Panc1 (cell line): ENCODE results near the gene SAMD9L.

Experiments
- POLR2AphosphoS5 ChIP-seq: IDR thresholded peaks from 2 replicates; pipeline ENCODE4 v1.6.1; 2012; ENCODE audit warnings: mild to moderate bottlenecking, low read depth, low read length, moderate library complexity
- TF ChIP-seq, protein P1 (sequence below): fragments of 450-650 bp; IDR thresholded peaks from 2 replicates; pipeline ENCODE4 v1.5.1; 2017; ENCODE audit warnings: mild to moderate bottlenecking

DNA sequence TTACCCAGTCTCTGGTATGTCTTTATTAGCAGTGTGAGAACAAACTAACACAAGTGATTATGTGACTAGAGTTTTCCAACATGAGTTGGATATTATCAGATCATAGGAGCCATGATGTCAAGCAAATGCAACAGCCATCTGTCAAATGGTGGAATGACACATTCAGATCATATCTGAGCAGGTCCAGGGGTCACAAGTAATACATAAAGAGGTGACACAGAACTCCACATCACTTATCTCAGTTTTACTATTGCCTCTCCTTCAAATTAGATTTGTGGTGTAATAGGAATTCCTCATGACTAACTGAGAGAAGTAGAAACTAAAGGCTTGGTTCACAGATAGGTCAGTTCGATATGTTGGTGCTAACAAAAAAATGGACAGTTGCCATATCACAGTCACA is 12.2 kb upstream of the SAMD9L start:
- TF ChIP-seq, protein P1, sequence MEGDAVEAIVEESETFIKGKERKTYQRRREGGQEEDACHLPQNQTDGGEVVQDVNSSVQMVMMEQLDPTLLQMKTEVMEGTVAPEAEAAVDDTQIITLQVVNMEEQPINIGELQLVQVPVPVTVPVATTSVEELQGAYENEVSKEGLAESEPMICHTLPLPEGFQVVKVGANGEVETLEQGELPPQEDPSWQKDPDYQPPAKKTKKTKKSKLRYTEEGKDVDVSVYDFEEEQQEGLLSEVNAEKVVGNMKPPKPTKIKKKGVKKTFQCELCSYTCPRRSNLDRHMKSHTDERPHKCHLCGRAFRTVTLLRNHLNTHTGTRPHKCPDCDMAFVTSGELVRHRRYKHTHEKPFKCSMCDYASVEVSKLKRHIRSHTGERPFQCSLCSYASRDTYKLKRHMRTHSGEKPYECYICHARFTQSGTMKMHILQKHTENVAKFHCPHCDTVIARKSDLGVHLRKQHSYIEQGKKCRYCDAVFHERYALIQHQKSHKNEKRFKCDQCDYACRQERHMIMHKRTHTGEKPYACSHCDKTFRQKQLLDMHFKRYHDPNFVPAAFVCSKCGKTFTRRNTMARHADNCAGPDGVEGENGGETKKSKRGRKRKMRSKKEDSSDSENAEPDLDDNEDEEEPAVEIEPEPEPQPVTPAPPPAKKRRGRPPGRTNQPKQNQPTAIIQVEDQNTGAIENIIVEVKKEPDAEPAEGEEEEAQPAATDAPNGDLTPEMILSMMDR, result no peak
- TF ChIP-seq POLR2AphosphoS5, result no peak
